Measurements from ENCODE around the gene IPO7. TPM values are rescaled to one million over a fixed set of nuclear protein-coding genes. Genes with fewer than 3 reads are reported as not detected.

The IPO7 gene
- total and polyA plus RNA-seq, 2 of the 13 experiments (the other 11 are each of a cell fraction or from before 2014, with no cell fraction given) = 59.4 to 98.4 TPM

DNA sequence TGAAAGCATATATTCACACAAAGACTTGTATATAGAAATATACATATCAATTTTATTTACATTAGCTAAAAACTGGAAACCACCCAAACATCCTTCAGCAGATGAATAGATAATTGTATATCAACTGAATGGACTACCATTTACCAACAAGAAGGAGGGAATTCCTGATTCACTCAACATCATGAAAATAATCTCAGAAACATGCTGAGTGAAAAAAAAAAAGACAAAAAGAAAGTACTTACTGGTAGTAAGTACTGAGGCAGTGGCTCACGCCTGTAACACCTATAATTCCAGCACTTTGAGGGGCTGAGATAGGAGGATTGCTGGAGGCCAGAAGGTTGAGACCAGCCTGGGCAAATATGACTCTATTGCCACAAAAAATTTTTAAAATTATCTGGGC lies 7.4 kb upstream of the IPO7 start (continued):
- TF ChIP-seq NFAT5 (CRISPR knock-in tag; IDR thresholded peaks at IDR 0.05) (no peak), ZNF737 (CRISPR knock-in tag; IDR thresholded peaks at IDR 0.05; ENCODE audit: borderline replicate concordance) (no peak), FOXK1 (CRISPR knock-in tag; IDR thresholded peaks at IDR 0.05; ENCODE audit: borderline replicate concordance, low read depth) (no peak), ZBTB42 (CRISPR knock-in tag; IDR thresholded peaks at IDR 0.05) (no peak), ZNF281 (CRISPR knock-in tag; IDR thresholded peaks at IDR 0.05; ENCODE audit: borderline replicate concordance) (no peak), HIVEP1 (CRISPR knock-in tag; IDR thresholded peaks at IDR 0.05) (no peak), KLF9 (CRISPR knock-in tag; IDR thresholded peaks at IDR 0.05; ENCODE audit: low read depth) (no peak), ONECUT2 (CRISPR knock-in tag; IDR thresholded peaks at IDR 0.05) (no peak), ZFAT (CRISPR knock-in tag; conservative IDR thresholded peaks at IDR 0.05) (no peak)
- TF ChIP-seq, protein P1, sequence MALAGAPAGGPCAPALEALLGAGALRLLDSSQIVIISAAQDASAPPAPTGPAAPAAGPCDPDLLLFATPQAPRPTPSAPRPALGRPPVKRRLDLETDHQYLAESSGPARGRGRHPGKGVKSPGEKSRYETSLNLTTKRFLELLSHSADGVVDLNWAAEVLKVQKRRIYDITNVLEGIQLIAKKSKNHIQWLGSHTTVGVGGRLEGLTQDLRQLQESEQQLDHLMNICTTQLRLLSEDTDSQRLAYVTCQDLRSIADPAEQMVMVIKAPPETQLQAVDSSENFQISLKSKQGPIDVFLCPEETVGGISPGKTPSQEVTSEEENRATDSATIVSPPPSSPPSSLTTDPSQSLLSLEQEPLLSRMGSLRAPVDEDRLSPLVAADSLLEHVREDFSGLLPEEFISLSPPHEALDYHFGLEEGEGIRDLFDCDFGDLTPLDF (CRISPR knock-in tag; IDR thresholded peaks at IDR 0.05) = no peak

Measured in HepG2 (cell line).